Neuronal stem cell (in vitro differentiated cells): Measurements from ENCODE around the gene BCAP31.

ENCODE experiments used
- DNase-seq: peaks from one replicate; pipeline ENCODE4 v3.0.0-alpha.2; 2013; ENCODE audit warnings: low spot score
- H2AFZ ChIP-seq: one replicate; pipeline ENCODE4 v1.6.1; 2013; ENCODE audit warnings: mild to moderate bottlenecking, low read length, inconsistent platforms
- H2AK5ac ChIP-seq: 2 replicates; pipeline ENCODE4 v1.6.1; 2013; ENCODE audit warnings: low read depth, mild to moderate bottlenecking, inconsistent platforms, low read length, moderate library complexity, mixed read lengths
- H2BK120ac ChIP-seq: 2 replicates; pipeline ENCODE4 v1.6.1; 2013; ENCODE audit warnings: low read depth, mild to moderate bottlenecking, inconsistent platforms, low read length, moderate library complexity, mixed read lengths
- H2BK12ac ChIP-seq: one replicate; pipeline ENCODE4 v1.6.1; 2013; ENCODE audit warnings: low read length, inconsistent platforms
- H2BK15ac ChIP-seq: 2 replicates; pipeline ENCODE4 v1.6.1; 2013; ENCODE audit warnings: mild to moderate bottlenecking, low read length, inconsistent platforms, mixed read lengths
- H2BK5ac ChIP-seq: one replicate; pipeline ENCODE4 v1.6.1; 2013; ENCODE audit warnings: inconsistent platforms, mild to moderate bottlenecking, low read length, moderate library complexity
- H3K14ac ChIP-seq: one replicate; pipeline ENCODE4 v1.6.1; 2013; ENCODE audit warnings: low read length, inconsistent platforms
- H3K18ac ChIP-seq: 2 replicates; pipeline ENCODE4 v1.6.1; 2013; ENCODE audit warnings: low read length, inconsistent platforms
- H3K23ac ChIP-seq: 2 replicates; pipeline ENCODE4 v1.6.1; 2013; ENCODE audit warnings: low read depth, mild to moderate bottlenecking, mixed read lengths, low read length, inconsistent platforms; ENCODE audit not compliant: poor library complexity
- H3K27ac ChIP-seq: replicated peaks from 3 replicates; pipeline ENCODE4 v1.5.1; 2013; ENCODE audit warnings: low read length, inconsistent platforms
- H3K27me3 ChIP-seq, 3 experiments: 2 replicates each; pipeline ENCODE4 v1.6.1; 2013; ENCODE audit warnings: low read length in 3 of 3, mild to moderate bottlenecking in 2 of 3, inconsistent platforms in 1 of 3, low read depth in 1 of 3, mixed read lengths in 1 of 3, moderate library complexity in 1 of 3; ENCODE audit not compliant: control insufficient read depth in 3 of 3, insufficient read depth in 3 of 3
- H3K36me3 ChIP-seq, 2 donors: replicated peaks in 1 of 2; 2 replicates each; pipeline ENCODE4 v1.6.1; 2013; ENCODE audit warnings: low read length in 2 of 2; ENCODE audit not compliant: control insufficient read depth in 2 of 2, insufficient read depth in 2 of 2
- H3K4ac ChIP-seq: 2 replicates; pipeline ENCODE4 v1.6.1; 2013; ENCODE audit warnings: inconsistent platforms, mild to moderate bottlenecking, low read length, moderate library complexity
- H3K4me1 ChIP-seq, 2 donors: 1 replicate in 1 of 2; 2 replicates in 1 of 2; pipeline ENCODE4 v1.6.1; 2013; ENCODE audit warnings: low read length in 2 of 2, low read depth in 1 of 2; ENCODE audit not compliant: control insufficient read depth in 2 of 2, insufficient read depth in 1 of 2
- H3K4me2 ChIP-seq: one replicate; pipeline ENCODE4 v1.6.1; 2013; ENCODE audit warnings: mild to moderate bottlenecking, low read length, inconsistent platforms; ENCODE audit not compliant: insufficient read depth, poor library complexity, severe bottlenecking
- H3K4me3 ChIP-seq, 2 donors: 2 replicates each; pipeline ENCODE4 v1.5.1; 2013; ENCODE audit warnings: low read length in 2 of 2, mild to moderate bottlenecking in 2 of 2, inconsistent platforms in 1 of 2, moderate library complexity in 1 of 2
- H3K79me1 ChIP-seq: one replicate; pipeline ENCODE4 v1.6.1; 2013; ENCODE audit warnings: low read depth, mild to moderate bottlenecking, inconsistent platforms, low read length, moderate library complexity
- H3K9ac ChIP-seq: one replicate; pipeline ENCODE4 v1.6.1; 2013; ENCODE audit warnings: mild to moderate bottlenecking, low read depth, low read length, inconsistent platforms; ENCODE audit not compliant: poor library complexity
- H3K9me3 ChIP-seq, 2 donors: replicated peaks in 1 of 2; 2 replicates each; pipeline versions ENCODE3 to v1.6.1; 2013; ENCODE audit warnings: low read length in 2 of 2, mild to moderate bottlenecking in 2 of 2, inconsistent platforms in 1 of 2, low read depth in 1 of 2, mixed read lengths in 1 of 2, moderate library complexity in 1 of 2; ENCODE audit not compliant: control insufficient read depth in 2 of 2, insufficient read depth in 1 of 2
- H4K8ac ChIP-seq: one replicate; pipeline ENCODE4 v1.6.1; 2013; ENCODE audit warnings: low read depth, mild to moderate bottlenecking, inconsistent platforms, low read length, moderate library complexity
- H4K91ac ChIP-seq: one replicate; pipeline ENCODE4 v1.6.1; 2013; ENCODE audit warnings: low read length, low read depth, mild to moderate bottlenecking, inconsistent platforms; ENCODE audit not compliant: poor library complexity
- WGBS, 2 donors: extraction: QIAGEN DNeasy Blood & Tissue Kit; methylation state at CpG; one replicate each; pipeline ENCODE4 v1.1.7; 2013; ENCODE audit warnings: missing lambda C conversion rate in 2 of 2, mixed read lengths in 1 of 2; ENCODE audit not compliant: insufficient read length in 2 of 2, insufficient replicate concordance in 1 of 2; ENCODE audit errors: extremely low coverage in 2 of 2; 5-methylcytosine and 5-hydroxymethylcytosine counted together

BCAP31 gene

DNA sequence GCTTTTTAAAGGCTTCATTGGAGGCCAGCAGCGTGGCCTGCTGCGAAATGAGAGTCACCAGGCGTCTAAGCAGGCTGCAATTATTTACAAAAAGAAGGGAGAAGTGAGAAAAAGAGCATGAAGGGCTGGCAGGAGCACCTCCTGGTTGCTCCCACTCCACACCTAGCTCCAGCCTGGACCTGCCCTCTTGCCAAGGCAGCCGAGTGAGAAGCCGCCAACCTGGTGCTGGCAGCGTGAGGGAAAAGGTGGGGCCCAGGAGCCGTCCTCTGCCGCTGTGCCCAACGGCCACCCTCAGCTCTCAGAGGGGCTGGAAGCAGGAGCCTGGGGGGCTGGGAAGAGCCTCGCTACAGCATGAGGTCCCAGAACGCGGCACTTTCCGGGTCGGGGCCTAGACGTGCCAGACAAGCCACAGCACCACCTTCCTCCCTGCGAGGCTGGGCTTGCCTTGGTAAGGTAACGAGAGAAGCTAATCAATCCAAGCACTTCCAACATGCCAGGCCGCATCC is 20.1 kb downstream of the BCAP31 start:
- Histone ChIP-seq H4K8ac (no peak overlapping the region), H3K4me1 (no peaks in the 10 kb centered on the region), H3K4me2 (no peak overlapping the region), H3K4ac (no peak overlapping the region), H2BK15ac (no peak overlapping the region), H3K9me3 (no peaks in the 10 kb centered on the region), H2BK120ac (no peak overlapping the region), H4K91ac (no peak overlapping the region), H3K36me3 (peaks cover 2 to 31% of the 10 kb centered on the region in 2 donors), H2BK5ac (no peak overlapping the region), H2AK5ac (no peak overlapping the region), H2BK12ac (no peak overlapping the region), H3K27ac (no peak overlapping the region), H3K14ac (no peak overlapping the region), H3K23ac (no peak overlapping the region), H3K79me1 (peaks cover 2% of the 10 kb centered on the region), H2AFZ (no peak overlapping the region), H3K4me3 (no peak overlapping the region), H3K9ac (no peak overlapping the region), H3K18ac (no peak overlapping the region), H3K27me3 (peaks cover 0 to 18% (median 0%) of the 10 kb centered on the region in 3 experiments)
- no CpG with 5 or more reads among the region's 18 CpGs for WGBS, 2 donors
- no peak for DNase-seq

DNA sequence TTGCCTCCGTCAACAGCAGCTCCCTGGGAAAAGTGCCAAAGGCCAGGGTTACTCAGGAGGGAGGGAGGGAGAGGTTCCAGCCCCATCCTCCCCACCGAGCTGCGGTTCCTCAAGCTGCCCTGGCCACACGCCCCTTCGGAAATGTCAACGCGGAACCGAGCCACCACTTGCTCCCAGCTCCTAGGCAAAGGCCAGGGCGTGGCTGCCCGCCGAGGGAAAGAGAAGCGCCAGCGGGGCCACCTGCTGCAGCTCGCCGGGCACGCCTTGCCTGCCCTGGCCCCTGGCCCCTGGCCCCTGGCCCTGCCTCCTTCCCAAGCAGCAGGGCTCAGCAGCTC is 21.2 kb downstream of the BCAP31 start:
- Histone ChIP-seq H2BK15ac (no peak overlapping the region), H2AFZ (no peak overlapping the region), H3K4ac (no peak overlapping the region), H3K9ac (no peak overlapping the region), H3K23ac (no peak overlapping the region), H4K8ac (no peak overlapping the region), H4K91ac (no peak overlapping the region), H3K9me3 (no peaks in the 10 kb centered on the region), H3K36me3 (peaks cover 2 to 31% of the 10 kb centered on the region in 2 donors), H3K27me3 (peaks cover 0 to 20% (median 0%) of the 10 kb centered on the region in 3 experiments), H3K4me3 (no peak overlapping the region), H3K4me1 (no peaks in the 10 kb centered on the region), H2BK120ac (no peak overlapping the region), H2AK5ac (no peak overlapping the region), H3K27ac (no peak overlapping the region), H3K79me1 (peaks cover 2% of the 10 kb centered on the region), H3K14ac (no peak overlapping the region), H3K18ac (no peak overlapping the region), H3K4me2 (no peak overlapping the region), H2BK12ac (no peak overlapping the region), H2BK5ac (no peak overlapping the region)
- WGBS, 2 donors: no CpG with 5 or more reads among the region's 16 CpGs
- no peak for DNase-seq

DNA sequence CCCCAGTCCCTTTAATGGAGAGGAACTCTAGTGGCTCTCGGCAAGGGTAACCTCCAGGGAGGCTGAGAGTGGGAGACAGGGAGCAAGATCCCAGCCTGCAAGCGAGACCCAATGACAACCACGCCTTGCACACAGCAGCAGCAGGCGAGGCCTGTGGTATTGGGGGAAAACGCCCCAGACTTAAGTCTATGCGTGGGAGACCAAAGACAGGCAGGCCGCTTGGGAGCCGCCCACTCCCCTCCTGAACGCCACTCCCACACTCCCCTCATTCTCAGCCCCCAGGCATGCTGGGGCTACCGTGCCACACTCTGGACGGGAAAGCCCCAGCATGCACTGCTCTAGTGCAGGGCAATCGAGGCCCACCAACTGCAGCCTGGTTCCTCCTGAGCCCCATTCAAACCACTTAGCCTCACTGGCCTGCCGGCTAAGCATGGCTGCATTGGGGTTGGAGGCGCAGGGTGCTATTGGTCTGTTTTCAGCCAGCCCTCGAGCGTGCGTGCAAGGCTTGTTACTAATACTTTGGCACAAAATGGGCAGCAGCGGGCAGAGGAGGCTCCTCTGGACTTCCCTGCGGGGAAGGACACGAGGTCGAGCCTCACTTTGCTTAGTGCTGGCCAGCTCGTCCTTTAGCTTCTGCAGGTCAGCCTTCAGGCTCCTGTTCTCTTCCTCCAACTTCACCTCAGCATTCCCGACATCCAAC is 21.7 kb downstream of the BCAP31 start:
- Histone ChIP-seq H3K23ac (no peak overlapping the region), H3K4me2 (no peak overlapping the region), H3K27ac (no peak overlapping the region), H3K14ac (no peak overlapping the region), H3K4ac (no peak overlapping the region), H2AK5ac (no peak overlapping the region), H2BK5ac (no peak overlapping the region), H4K91ac (no peak overlapping the region), H3K9me3 (no peaks in the 10 kb centered on the region), H4K8ac (no peak overlapping the region), H2BK120ac (no peak overlapping the region), H3K4me1 (no peaks in the 10 kb centered on the region), H2AFZ (no peak overlapping the region), H3K79me1 (peaks cover 2% of the 10 kb centered on the region), H3K18ac (no peak overlapping the region), H3K27me3 (peaks cover 0 to 22% (median 0%) of the 10 kb centered on the region in 3 experiments), H3K36me3 (peaks cover 2 to 31% of the 10 kb centered on the region in 2 donors), H3K4me3 (no peak overlapping the region), H3K9ac (no peak overlapping the region), H2BK12ac (no peak overlapping the region), H2BK15ac (no peak overlapping the region)
- WGBS, 2 donors: no CpG with 5 or more reads among the region's 23 CpGs
- DNase-seq: no peak

DNA sequence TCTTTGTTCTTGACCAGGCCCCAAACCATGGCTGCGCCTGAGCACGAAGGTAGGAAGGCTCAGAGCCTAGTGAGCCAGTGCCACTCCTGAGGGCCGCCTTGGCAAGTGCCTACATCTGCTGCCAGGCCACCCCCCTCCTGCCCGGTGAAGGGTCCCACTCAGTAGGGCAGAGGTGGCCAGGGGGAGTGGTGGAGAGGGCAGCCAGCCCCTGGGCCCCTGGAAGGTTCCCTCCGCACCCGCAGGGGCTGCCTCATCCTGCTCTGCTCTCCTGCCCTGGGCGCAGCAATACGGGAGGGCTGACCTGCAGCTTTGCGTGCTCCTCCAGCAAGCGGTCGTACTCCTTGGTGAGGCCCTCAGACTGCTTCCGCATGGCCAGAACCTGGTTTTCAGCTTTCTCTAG is 22.5 kb downstream of the BCAP31 start:
- no peaks in the 10 kb centered on the region for H3K9me3 ChIP-seq

More for the DNA sequence above, 22.5 kb downstream of the BCAP31 start:
- Histone ChIP-seq H3K4me2 (no peak overlapping the region), H3K14ac (no peak overlapping the region), H3K36me3 (peaks cover 2 to 36% of the 10 kb centered on the region in 2 donors), H2BK15ac (no peak overlapping the region), H2BK12ac (no peak overlapping the region), H2AK5ac (no peak overlapping the region), H3K23ac (no peak overlapping the region), H3K4me1 (no peaks in the 10 kb centered on the region), H3K27ac (no peak overlapping the region), H2BK120ac (no peak overlapping the region), H3K4me3 (no peak overlapping the region), H3K9ac (no peak overlapping the region), H3K18ac (no peak overlapping the region), H2AFZ (no peak overlapping the region), H2BK5ac (no peak overlapping the region), H3K27me3 (peaks cover 0 to 26% (median 0%) of the 10 kb centered on the region in 3 experiments), H4K8ac (no peak overlapping the region), H3K4ac (no peak overlapping the region), H4K91ac (no peak overlapping the region), H3K79me1 (peaks cover 2% of the 10 kb centered on the region)
- WGBS, 2 donors: no CpG with 5 or more reads among the region's 12 CpGs
- no peak for DNase-seq
